Kidney (tissue), 14 donors: Measurements from ENCODE around the gene KIRREL3. TPM values are rescaled to one million over a fixed set of nuclear protein-coding genes. Genes with fewer than 3 reads are reported as not detected.

Source experiments
- DNase-seq, 5 donors: peaks; one replicate each; pipeline ENCODE4 v3.0.0-alpha.2; 2013 to 2020
- FAIRE-seq: peaks from 2 replicates; lab custom pipeline; 2012; peaks lifted over from hg19 to GRCh38; lab: Jason Lieb, UNC
- H3K27ac ChIP-seq, 2 donors: one replicate each; pipeline ENCODE4 v1.7.0; 2013; ENCODE audit warnings: low read depth in 2 of 2, low read length in 2 of 2, inconsistent platforms in 1 of 2
- H3K27me3 ChIP-seq: one replicate; pipeline ENCODE4 v1.7.1; 2013; ENCODE audit warnings: low read length, inconsistent platforms; ENCODE audit not compliant: control insufficient read depth, insufficient read depth
- H3K36me3 ChIP-seq, 3 donors: one replicate each; pipeline versions ENCODE4 v1.7.0 to v1.7.1; 2013; ENCODE audit warnings: low read length in 3 of 3, control low read depth in 1 of 3, inconsistent platforms in 1 of 3; ENCODE audit not compliant: insufficient read depth in 3 of 3, control insufficient read depth in 2 of 3
- H3K4me1 ChIP-seq, 3 donors: one replicate each; pipeline versions ENCODE4 v1.7.0 to v1.7.1; 2013; ENCODE audit warnings: low read length in 3 of 3, inconsistent platforms in 1 of 3, low read depth in 1 of 3; ENCODE audit not compliant: control insufficient read depth in 2 of 3, insufficient read depth in 2 of 3
- H3K4me3 ChIP-seq, 3 donors: one replicate each; pipeline versions ENCODE4 v1.7.0 to v1.8.1; 2013; ENCODE audit warnings: low read length in 3 of 3, control low read depth in 1 of 3, inconsistent platforms in 1 of 3
- H3K9ac ChIP-seq, 3 donors: one replicate each; pipeline versions ENCODE4 v1.7.0 to v1.7.1; 2013; ENCODE audit warnings: low read length in 3 of 3, control low read depth in 1 of 3, inconsistent platforms in 1 of 3
- H3K9me3 ChIP-seq, 3 donors: one replicate each; pipeline versions ENCODE4 v1.7.0 to v1.7.1; 2013; ENCODE audit warnings: low read length in 3 of 3, control low read depth in 1 of 3, inconsistent platforms in 1 of 3; ENCODE audit not compliant: control insufficient read depth in 2 of 3, insufficient read depth in 1 of 3
- CTCF ChIP-seq: IDR thresholded peaks from 3 replicates; pipeline ENCODE4 v1.5.1; 2012; ENCODE audit warnings: mild to moderate bottlenecking, moderate library complexity, borderline replicate concordance; ENCODE audit not compliant: insufficient read depth; ENCODE audit errors: extremely low read depth
- intact Hi-C: fragments of 100-400 bp; cut with DNase I; formaldehyde crosslinking; loops from one replicate; pipeline ENCODE4 v1.11.1; 2022
- polyA plus RNA-seq: library from polyadenylated mRNA; stranded (reverse); fragments of 350-450 nt; fragmentation: Illumina TruSeq; extraction: RNeasy Lipid Tissue Mini Kit (QIAGEN cat#74804); gene quantifications from one replicate; pipeline ENCODE4 v1.2.3, GENCODE V29; 2014; ENCODE audit warnings: low read depth, low replicate concordance; ENCODE audit not compliant: insufficient read depth
- total RNA-seq: library from RNA; stranded (reverse); fragmentation: NEBNext Ultra II Directional; extraction: Animal tissue kit (Norgen Biotek cat#: 25700); gene quantifications from one replicate; pipeline ENCODE4 v1.2.1, GENCODE V29; 2021
- donor health status: control.
- donor health status: control.
- donor health status: control.
- donor health status: control.
- donor health status: control.
- donor health status: DM: yes; HTN: yes; CAD: no.
- donor health status: Normal renal cell carcinoma (clear cell type).

The KIRREL3 gene
- total and polyA plus RNA-seq, 2 donors from 2014 or later, result 0.19 to 0.22 TPM

- Histone ChIP-seq H3K4me3 (no peak overlapping the region), H3K9me3 (no peaks in the 10 kb centered on the region), H3K27me3 (no peaks in the 10 kb centered on the region), H3K27ac (no peak overlapping the region), H3K36me3 (no peaks in the 10 kb centered on the region), H3K4me1 (no peaks in the 10 kb centered on the region), H3K9ac (no peak overlapping the region)
- TF ChIP-seq CTCF, result no peak
- no peak for DNase-seq
- FAIRE-seq, result no peak
- intact Hi-C loops, result no loop called here
Measured at GRCh38 chr11:127044535-127044934, 44.0 kb upstream of the KIRREL3 start.

- H3K4me3 ChIP-seq, result no peak overlapping the region
- no peak overlapping the region for H3K9ac ChIP-seq
Measured at GRCh38 chr11:127042445-127042844, 41.9 kb upstream of the KIRREL3 start.

GRCh38 chr11:127039591-127039990 lies 39.0 kb upstream of the KIRREL3 start:
- Histone ChIP-seq H3K9ac (no peak overlapping the region), H3K27me3 (no peaks in the 10 kb centered on the region), H3K27ac (no peak overlapping the region), H3K4me3 (no peak overlapping the region), H3K4me1 (no peaks in the 10 kb centered on the region), H3K9me3 (no peaks in the 10 kb centered on the region), H3K36me3 (no peaks in the 10 kb centered on the region)
- TF ChIP-seq CTCF, result no peak
- DNase-seq, result no peak
- no peak for FAIRE-seq
- intact Hi-C loops, result no loop called here

More at GRCh38 chr11:127042445-127042844, 41.9 kb upstream of the KIRREL3 start:
- Histone ChIP-seq H3K27ac (no peak overlapping the region), H3K27me3 (no peaks in the 10 kb centered on the region), H3K9me3 (no peaks in the 10 kb centered on the region), H3K36me3 (no peaks in the 10 kb centered on the region), H3K4me1 (no peaks in the 10 kb centered on the region)
- intact Hi-C loops, result no loop called here
- no peak for TF ChIP-seq CTCF
- no peak for FAIRE-seq
- no peak for DNase-seq

- Histone ChIP-seq H3K4me1 (no peaks in the 10 kb centered on the region), H3K27me3 (no peaks in the 10 kb centered on the region), H3K36me3 (no peaks in the 10 kb centered on the region), H3K27ac (no peak overlapping the region), H3K9me3 (no peaks in the 10 kb centered on the region), H3K4me3 (no peak overlapping the region), H3K9ac (no peak overlapping the region)
- FAIRE-seq, result no peak
- no peak for DNase-seq
- intact Hi-C loops, result no loop called here
- TF ChIP-seq CTCF, result no peak
Measured at GRCh38 chr11:127037596-127037995, 37.0 kb upstream of the KIRREL3 start.
